Right ventricle myocardium inferior (tissue), 1 donor: ENCODE data around the gene ADGRV1. TPM values are rescaled to one million over a fixed set of nuclear protein-coding genes. Genes with fewer than 3 reads are reported as not detected.
"Not testable (repeated sequence)": the region's sequence is repeated elsewhere in the genome, so short reads cannot be mapped to it uniquely, and the experiment has no call there.

ENCODE experiments used
- ATAC-seq: fragments of 200-7000 bp; cut with Tn5 transposase; one replicate; pipeline ENCODE4 v1.9.1; 2020; ENCODE audit warnings: mild to moderate bottlenecking, moderate library complexity
- DNase-seq: peaks from one replicate; pipeline ENCODE4 v3.0.0; 2021; ENCODE audit errors: missing footprints
- intact Hi-C: fragments of 100-400 bp; cut with DNase I; formaldehyde crosslinking; loops from one replicate; pipeline ENCODE4 v1.11.0; 2022
- total RNA-seq: library from RNA; stranded (reverse); fragmentation: NEBNext Ultra II Directional; extraction: Animal tissue kit (Norgen Biotek cat#: 25700); gene quantifications from one replicate; pipeline ENCODE4 v1.2.1, GENCODE V29; 2021
- donor health status: DM: no; HTN: yes; CAD: no; lungs with severe emphysema.

The ADGRV1 gene
- total RNA-seq, 1 donor from 2014 or later, result not detected

- ATAC-seq (no peak), DNase-seq (no peak)
- intact Hi-C loops, result no loop called here
These were observed 69.9 kb downstream of the ADGRV1 start for GRCh38 chr5:90628492-90628891.

DNA sequence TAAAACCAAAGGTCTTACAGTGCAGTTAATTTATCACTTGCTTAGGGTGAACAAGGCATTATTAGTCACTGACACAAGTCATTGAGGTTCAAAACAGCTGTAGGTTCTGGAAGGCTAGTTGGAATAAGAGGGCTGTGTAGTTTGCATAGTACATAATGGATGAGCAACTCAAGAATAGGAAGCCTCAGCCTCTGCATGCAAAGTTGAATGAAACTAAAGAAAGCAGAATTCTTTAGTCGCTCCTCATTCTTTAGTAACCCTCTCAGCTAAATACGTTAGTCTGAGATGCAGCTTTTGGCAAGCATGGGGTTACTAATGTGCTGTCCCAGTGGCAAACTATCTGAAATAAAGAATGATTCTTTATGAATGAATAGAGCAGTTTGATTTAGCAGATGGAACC is 74.2 kb downstream of the ADGRV1 start:
- intact Hi-C loops, result no loop called here
- DNase-seq (no peak), ATAC-seq (no peak)

- intact Hi-C loops, result no loop called here
- DNase-seq, result no peak
- no peak for ATAC-seq
These were observed 78.4 kb downstream of the ADGRV1 start for GRCh38 chr5:90636948-90637347.

- intact Hi-C loops, result no loop called here
- ATAC-seq, result no peak
- no peak for DNase-seq
These were observed 79.1 kb downstream of the ADGRV1 start for GRCh38 chr5:90637731-90638130.

- intact Hi-C loops, result no loop called here
- no peak for ATAC-seq
- no peak for DNase-seq
These were observed 80.3 kb downstream of the ADGRV1 start for GRCh38 chr5:90638878-90639277.

- DNase-seq (no peak), ATAC-seq (no peak)
- intact Hi-C loops, result no loop called here
These were observed 82.0 kb downstream of the ADGRV1 start for GRCh38 chr5:90640484-90641059.

DNA sequence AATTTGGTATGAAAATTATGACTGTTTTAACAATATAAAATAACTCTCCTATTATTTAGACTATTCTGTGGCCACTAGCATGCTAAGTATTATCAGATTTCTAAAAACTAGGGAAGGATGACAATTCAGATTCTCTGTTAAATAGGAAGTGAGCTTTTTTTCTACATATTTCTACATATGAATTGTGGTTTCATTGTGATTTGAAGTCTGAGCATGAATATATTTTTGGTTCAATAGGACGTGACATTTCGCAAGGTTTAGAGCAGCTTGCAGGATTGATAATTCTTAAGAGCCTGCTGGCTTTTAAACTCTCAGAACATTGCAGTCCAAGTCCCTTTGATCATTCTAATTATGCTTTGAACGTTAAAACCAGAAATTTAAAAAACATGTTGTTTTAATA is 82.9 kb downstream of the ADGRV1 start:
- DNase-seq (no peak), ATAC-seq (no peak)
- intact Hi-C loops, result no loop called here

- DNase-seq (no peak), ATAC-seq (no peak)
- intact Hi-C loops, result no loop called here
These were observed 84.2 kb downstream of the ADGRV1 start for GRCh38 chr5:90642706-90643229.

DNA sequence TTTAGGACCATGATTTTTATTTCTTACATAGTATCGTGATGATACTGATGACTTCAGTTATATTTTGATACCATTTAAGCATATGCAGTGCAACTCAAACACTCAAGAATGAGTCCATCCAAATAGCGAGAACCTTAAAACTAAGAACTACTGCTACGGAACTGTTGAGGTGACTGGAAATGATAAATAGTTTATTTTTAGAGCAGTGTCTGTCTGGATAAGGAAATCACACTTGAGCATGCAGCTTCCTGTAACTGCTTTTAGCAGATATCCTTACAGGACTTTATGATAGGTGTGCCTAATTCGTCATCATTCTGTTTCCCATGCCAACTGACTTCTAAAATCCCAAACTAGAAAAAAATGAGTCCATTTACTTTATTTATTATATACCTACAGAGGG is 85.5 kb downstream of the ADGRV1 start:
- ATAC-seq (no peak), DNase-seq (no peak)
- intact Hi-C loops, result no loop called here

- no peak for DNase-seq
- intact Hi-C loops, result no loop called here
- no peak for ATAC-seq
These were observed 86.5 kb downstream of the ADGRV1 start for GRCh38 chr5:90645024-90645610.

DNA sequence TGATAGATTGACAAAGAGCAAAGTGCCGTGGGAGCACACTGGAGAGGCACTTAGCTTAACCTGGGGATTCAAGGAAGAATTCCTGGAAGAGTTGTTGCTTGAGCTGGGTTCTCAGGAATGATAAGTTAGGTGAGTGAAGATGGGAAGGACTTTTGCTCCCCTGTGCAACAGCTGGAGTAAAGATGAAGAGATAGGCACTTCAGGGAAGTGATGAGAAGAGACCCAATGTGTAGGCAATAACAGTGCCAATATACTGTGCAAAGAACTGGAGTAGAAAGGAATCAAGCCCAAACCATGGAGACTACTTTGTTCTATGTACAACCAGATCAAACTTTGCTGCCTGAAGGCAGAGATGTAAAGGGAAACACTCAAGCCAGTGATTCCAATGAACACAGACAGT is 92.2 kb downstream of the ADGRV1 start:
- DNase-seq, result no peak
- ATAC-seq, result no peak
- intact Hi-C loops, result no loop called here

DNA sequence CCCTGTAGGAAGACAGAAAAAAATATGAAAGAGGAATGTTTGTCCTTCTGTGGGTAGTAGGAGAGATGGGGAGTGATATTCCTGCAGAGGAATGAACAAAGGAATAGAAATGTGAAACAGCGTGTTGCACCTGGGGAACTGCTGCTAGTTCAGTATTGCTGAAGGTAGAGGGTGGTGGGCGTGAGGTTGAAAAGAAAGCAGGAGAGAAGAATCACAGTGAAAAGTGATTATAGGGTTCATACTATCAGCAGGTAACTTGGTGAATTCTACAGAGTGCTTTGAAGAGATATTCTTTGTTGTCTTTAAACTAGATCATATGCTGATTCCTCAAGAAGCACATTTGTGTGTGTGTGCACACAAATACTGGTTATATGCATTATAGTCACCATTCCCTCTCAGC is 95.6 kb downstream of the ADGRV1 start:
- ATAC-seq, result no peak
- intact Hi-C loops, result no loop called here
- DNase-seq, result no peak

DNA sequence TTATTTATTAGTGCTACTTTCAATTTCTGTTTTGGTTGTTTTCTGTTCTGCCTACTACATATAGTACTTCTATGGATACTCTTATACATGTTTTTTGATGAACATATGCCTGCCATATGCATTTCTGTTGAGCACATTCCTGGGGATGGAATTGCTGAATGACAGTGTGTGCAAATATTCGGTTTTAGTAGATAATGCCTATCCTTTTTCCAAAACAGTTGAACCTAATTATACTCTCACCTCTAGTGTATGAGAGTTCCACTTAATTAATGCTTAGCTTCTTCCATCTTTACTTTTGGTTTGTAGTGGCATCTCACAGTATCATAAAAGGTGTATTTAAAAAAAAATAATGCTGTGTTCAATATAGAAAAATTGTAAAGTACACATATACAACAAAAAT is 96.8 kb downstream of the ADGRV1 start:
- DNase-seq (no peak), ATAC-seq (no peak)
- intact Hi-C loops, result no loop called here

- ATAC-seq (no peak), DNase-seq (no peak)
- intact Hi-C loops, result no loop called here
These were observed 98.4 kb downstream of the ADGRV1 start for GRCh38 chr5:90657030-90657429.

- no peak for DNase-seq
- ATAC-seq, result no peak
- intact Hi-C loops, result no loop called here
These were observed 99.2 kb downstream of the ADGRV1 start for GRCh38 chr5:90657788-90658187.

DNA sequence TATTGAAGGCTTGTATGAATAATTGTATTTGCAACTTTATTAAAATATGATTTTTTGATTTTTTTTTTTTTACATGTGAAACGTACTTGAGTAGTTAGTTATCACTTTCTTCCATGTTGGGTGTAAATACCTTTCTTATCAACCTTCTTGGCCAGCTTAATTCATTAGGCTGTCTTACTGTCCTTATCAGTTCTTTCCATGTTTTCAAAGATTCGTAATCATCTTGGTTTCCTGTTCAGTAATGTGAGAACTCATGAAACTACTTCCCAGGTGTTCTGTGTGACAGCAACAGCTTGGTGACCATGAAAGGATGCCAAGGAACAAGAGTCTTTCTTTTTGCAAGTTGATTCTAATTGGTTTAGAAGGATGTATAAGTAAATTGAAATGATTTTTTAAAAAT is 100.0 kb downstream of the ADGRV1 start:
- intact Hi-C loops, result no loop called here
- DNase-seq, result no peak
- ATAC-seq, result no peak

DNA sequence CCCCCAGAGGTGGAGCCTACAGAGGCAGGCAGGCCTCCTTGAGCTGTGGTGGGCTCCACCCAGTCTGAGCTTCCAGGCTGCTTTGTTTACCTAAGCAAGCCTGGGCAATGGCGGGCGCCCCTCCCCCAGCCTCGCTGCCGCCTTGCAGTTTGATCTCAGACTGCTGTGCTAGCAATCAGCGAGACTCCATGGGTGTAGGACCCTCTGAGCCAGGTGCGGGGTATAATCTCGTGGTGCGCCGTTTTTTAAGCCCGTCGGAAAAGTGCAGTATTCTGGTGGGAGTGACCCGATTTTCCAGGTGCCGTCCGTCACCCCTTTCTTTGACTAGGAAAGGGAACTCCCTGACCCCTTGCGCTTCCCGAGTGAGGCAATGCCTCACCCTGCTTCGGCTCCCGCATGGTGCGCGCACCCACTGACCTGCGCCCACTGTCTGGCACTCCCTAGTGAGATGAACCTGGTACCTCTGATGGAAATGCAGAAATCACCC is 109.5 kb downstream of the ADGRV1 start:
- ATAC-seq, DNase-seq, intact Hi-C loops: not testable (repeated sequence)

DNA sequence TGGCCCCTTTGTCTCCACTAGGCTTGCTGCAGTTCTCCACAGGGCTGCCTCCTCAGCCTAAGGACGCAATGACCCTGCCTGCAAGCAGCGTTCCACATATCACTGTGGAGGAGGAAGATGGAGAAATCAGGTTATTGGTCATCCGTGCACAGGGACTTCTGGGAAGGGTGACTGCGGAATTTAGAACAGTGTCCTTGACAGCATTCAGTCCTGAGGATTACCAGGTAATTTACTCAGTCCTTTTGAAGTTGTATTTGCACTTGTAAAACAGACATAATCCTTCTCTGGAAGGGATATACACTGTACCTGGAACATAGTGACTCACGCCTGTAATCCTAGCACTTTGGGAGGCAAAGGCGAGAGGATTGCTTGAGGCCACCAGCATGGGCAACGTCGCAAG is 116.6 kb downstream of the ADGRV1 start:
- no peak for DNase-seq
- intact Hi-C loops, result no loop called here
- ATAC-seq, result no peak

DNA sequence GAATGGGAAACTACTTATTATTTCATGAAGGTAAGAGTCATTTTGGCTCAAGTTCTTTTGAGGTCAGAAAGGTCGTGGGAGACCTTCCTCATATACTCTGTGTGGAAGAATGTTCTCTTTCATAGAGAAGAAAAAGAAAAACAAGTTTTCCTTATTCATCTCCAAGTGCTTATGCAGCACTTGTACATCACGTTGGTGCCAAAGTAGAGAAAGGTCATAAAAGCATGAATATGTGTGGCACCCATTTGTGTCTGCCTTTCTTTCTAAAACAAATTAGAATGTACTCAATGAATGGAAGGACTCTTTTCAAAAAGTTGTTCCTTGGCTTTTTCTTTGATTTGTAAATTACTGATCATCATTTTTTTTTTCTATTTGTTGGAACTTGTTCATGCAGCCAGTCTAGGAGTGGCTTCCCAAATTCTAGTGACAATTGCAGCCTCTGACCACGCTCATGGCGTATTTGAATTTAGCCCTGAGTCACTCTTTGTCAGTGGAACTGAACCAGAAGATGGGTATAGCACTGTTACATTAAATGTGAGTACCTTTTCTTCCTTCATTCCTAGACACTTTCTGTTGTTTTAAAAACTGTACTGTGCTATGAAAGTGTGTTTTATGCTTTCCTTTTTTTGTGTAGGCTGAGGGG is 122.4 kb downstream of the ADGRV1 start:
- intact Hi-C loops, result no loop called here

DNA sequence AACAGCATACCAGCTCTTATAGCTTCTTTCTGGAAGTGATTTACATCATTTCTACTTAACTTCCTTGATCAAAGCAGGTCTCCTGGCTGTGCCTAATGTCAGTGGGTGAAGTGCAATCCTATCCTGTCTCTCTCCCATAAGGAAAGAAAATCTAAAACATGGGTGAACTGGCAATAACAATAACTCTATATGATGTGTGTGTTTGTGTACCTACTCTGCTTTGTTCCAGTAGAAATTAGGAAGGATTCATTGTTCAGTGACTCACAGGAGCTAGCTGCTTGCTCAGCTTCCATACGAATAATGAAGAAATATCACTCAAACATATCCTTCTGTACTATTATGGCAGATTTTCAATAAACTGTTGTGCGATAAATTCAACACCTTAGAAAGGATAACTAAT is 123.7 kb downstream of the ADGRV1 start:
- no peak for DNase-seq
- intact Hi-C loops, result no loop called here
- ATAC-seq, result no peak

More for the DNA sequence above, 122.4 kb downstream of the ADGRV1 start:
- ATAC-seq (no peak), DNase-seq (no peak)
